Activated T-helper 1 cell treated with anti-CD3 and anti-CD28 coated beads, Interleukin-2, amount 50 U/mL, for 16 hours (primary cell): ENCODE measurements around the gene NRIP3.
A peak's percentile ranks its signal among the peaks of the same experiment; 100 is the strongest.
"Not testable (repeated sequence)": the region's sequence is repeated elsewhere in the genome, so short reads cannot be mapped to it uniquely, and the experiment has no call there.

Experiments used
- DNase-seq, 2 donors: peaks; one replicate each; pipeline ENCODE4 v3.0.0-alpha.2; 2020; ENCODE audit warnings: low read depth in 1 of 2, low spot score in 1 of 2

NRIP3 gene

DNA sequence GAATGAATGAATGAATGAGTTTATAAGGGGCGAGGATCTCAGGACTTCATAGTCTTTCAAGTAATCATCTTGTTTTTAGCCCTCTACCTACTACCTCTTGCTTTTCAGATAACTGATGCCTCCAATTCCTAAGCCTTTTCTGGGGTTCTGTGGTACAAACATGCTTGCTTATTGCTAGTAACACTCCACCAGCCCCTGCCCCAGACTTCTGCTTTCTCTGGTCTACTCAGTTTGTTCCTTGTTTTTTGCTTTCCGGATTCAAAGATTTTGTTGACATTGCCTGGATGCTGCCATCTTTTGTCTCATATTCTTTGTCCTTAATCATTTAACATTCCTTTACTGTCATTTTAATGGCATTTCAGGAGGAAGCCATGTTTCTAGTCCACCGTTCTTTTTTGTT is 30.7 kb downstream of the NRIP3 start:
- no peak for DNase-seq

DNA sequence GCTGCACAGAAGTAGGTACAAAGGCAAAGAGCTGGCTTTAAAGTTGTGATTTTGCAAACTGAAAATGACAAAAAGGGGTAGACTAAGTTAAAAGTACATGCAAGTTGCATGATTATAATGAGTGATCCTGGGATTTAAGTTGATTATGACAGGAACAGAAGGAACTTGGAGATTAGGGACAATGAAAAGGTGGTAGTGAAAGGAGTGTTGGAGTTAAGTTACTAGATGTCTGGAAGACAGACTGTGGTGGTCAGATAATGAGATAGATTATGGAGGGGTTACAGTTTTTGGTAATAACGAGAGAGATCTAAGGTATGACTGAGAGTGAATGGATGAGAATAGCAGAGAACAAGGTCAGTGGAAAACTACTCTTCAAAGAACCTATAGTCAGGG is 31.9 kb downstream of the NRIP3 start:
- DNase-seq, result no peak

DNA sequence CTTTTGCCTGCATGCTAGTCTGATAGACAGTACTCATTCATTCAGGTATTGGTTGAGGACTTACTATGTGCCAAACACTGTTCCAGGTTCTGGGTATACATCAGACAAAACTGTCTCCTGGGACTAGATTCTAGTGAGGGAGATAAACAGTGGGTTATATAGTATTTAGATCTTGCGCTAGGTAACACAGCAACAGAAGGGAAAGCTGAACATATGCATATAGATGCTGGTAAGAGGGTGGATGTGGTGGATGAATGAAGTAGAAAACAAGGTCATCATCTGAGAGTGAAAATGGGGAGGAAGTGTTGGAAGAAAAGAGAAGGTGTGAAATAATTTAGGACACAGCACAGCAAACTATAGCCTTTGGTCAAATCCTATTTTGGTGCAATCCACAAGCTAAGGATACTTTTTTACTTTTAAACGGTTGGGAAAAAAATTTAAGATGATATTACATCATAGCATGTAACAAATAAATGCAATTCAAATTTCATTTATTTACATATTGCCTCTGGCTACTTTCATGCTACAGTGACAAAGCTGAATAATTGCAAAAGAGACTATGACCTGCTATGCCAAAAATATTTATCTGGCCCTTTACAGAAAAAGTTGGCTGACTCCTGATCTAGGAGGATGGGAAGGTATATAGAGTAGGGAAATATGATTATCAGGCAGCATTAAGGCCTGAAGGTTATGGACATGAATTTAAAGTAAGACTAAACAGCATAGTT is 32.4 kb downstream of the NRIP3 start:
- no peak for DNase-seq

DNA sequence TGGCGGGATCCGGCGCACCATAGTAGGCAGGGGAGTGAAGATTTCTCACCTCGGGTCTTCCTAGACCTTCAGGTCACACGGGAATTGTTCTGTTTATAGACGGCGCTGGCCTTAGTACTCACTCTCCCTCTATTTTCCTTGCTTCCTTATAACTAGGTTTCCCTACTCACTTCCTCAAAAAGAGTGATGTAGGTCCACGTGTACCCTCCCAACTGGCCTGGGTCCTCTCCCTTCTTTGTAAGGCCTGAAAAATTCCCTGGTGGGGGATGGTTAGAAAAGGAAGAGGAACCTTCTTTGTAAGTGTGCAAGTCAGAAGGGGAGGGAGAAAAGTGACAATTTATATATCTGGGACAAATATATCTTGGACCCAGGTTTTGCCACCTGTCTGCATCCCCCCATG is 36.6 kb downstream of the NRIP3 start:
- DNase-seq, result no peak

DNA sequence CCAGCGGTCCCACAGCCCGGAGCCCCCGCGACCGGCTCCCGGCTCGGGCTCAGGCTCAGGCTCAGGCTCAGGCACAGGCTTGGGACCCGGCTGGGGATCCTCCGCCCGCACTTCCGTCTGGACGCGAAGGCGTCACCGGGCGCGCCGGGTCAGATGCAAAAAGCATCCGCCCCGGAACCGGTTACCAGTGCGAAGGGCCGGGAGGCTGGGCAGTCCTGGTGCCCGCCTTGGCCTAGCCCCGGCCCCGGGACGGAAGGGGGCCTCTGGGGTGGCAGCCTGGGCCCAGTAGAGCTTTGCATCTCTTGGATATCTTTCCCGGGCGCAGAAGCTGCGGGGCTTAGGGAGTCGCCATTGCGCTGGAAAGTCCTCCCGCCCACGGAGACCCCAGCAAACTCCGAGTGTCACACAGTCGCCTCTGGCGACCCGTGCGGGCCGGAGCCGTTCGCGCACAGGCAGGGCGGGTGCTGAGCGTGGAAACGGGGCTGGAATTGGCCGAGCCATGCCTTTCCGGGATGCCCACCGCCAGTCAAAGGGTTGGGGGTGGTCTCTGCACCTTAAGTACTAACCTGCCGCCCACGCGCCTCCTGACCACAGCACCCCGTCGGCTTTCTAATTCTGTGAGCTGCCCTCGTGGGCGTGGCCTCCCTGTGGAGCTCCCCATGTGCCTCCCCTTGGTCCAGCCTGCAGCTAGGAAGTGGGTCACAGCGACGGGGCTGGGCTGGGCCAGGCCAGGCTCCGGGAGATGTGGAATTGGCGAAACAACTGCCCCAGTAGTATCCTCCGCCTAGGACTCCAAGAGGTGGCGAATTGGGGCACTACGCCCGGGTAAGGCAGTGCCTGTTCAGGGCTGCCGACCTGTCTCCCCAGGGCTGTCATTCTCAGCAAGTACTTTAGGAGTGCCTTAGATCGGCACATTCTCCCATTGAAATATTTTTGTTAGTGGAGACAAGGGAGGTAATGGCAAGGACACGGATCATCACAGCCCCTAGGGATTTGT is 39.2 kb downstream of the NRIP3 start, which contains the start of gene TMEM9B:
Gene TMEM9B (minus strand): TSS at position 119 of the 997 bp plus-strand sequence. CDS start 129 bp downstream, outside the sequence.
- DNase-seq, result peak; percentile 55 to 67

DNA sequence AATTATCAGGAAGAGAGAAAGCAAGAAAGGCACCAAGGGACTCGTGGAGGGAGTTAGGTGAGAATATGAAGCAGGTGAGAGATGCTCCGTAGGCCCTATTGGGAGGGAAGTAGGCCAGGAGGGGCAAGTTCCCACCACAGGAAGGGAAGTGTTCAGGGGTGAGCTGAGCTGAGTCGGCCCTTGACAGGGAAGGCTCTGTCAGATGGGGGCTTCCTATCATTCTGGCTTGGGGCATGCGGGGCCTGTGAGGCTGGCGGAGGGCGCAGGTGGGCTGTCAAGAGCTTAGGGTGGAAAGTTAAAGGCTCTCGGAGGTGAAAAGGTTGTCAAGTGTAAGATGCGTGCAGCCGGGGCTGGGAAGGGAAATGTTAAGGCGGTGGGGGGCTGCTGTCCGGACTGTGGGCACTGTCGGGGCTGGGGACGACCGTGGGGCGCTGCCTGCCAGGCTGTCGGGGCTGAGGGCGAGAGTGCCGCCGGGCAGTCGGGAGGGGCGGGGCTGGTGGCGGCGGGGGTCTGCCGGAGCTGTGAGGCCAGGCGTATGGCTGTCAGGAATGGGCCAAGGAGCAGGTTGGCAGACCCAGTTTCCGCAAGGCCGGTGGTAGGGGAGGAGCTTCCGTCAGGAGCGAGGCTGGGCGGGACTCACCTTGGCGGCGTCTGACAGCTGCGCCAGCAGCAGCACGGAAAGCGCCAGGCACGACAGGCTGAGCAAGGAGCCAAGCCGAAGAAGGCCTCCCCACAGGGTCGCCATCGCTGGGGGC is 40.1 kb downstream of the NRIP3 start:
- DNase-seq, result peak; percentile 52 to 57

DNA sequence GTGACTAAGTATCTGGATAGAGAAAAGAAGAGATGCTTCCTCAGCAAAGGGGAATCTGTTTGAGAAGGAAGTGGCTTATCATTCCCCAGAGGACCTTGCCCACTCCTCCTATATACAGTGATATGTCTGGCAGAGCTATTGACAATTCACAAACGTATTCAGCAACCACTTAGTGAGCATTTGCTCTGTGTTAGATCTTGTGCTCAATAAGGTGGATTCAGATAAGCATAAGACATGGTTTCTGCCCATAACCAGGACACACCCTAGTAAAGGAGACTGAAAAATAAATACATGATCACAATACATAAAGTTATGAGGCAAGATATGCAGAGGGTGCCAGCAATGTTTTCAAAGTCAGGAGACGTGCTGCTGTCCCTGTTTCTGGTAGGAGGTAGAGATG is 41.0 kb downstream of the NRIP3 start:
- DNase-seq, result no peak

DNA sequence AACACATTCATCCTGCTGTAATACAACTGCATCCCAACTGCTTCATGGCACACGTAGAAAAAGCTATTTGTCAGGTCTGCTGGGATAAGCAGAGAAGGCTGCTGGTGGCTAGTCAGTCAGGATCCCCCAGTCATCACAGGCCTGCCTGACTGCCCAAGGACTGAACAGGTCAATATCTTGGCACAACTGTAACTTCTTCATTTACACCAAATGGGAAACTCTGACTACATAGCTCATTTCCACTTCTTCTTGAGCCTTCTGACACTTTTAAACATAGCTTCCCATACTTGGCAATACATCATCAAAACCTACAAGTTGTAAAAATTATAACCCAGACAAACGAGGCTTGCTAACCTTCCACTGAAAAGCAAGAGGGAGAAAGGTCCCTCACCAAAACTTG is 42.4 kb downstream of the NRIP3 start:
- no peak for DNase-seq

DNA sequence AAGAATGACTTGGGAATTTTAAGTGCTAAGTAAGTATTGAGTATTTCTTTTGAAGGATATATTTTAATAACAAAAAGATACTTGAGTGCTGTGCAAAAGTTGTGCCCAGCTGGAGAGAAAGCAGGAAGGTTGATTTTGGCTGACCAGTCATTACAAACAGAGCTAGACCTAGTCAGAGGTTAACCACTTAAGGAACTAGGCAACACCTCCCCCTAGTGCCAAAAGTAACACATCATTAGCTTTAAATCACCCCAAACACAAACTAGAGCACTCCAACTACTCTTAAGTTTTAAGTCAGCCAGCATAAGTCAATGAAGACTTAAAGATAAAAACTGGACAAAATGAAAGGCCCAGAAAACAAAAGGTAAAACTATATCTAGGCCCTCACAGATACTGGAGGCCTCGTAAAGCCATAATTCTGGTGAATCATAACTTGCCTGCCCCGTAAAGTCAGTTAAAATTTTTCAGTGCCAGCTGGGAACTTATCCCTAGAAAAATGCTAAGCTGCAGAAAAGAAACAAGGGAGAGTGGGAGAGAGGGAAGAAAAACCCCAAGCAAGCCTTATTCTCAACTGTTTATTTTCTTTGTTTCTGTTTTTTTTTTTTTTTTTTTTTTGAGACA is 44.1 kb downstream of the NRIP3 start:
- DNase-seq, result no peak

DNA sequence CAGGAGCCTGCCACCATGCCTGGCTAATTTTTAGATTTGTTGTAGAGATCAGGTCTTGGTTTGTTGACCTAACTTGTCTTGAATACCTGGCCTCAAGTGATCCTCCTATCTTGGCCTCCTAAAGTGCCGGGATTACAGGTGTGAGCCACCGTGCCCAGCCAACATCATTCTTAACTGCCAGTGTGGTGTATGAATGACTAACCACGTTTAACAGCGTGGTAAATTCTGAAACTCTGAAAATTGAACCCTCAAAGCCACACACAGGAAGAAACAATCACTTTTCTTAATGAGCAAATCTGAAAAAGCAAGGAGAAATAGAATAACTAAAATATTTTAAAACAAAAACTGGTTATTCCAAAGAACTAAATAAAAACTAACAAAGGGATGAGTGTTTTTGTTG is 46.9 kb downstream of the NRIP3 start:
- no peak for DNase-seq

DNA sequence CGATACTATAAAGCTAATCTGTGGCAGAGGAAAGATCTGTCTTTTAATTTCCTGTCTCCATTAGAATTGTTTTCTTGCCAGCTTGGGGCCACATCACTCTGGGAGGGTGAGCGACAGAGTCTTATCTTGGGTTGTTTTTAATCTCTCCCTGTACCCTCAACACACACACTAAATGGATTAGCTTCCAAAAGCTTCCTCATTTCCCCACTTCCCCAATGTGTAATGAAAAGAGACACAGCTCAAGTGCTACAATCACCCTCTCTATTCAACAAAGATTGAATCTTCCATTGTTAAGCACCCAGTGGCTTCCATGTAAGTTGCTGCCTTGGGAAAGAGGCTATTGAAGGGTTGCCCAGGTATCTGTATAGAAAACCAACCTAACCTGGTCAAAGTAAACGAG is 54.9 kb downstream of the NRIP3 start:
- DNase-seq, result no peak

DNA sequence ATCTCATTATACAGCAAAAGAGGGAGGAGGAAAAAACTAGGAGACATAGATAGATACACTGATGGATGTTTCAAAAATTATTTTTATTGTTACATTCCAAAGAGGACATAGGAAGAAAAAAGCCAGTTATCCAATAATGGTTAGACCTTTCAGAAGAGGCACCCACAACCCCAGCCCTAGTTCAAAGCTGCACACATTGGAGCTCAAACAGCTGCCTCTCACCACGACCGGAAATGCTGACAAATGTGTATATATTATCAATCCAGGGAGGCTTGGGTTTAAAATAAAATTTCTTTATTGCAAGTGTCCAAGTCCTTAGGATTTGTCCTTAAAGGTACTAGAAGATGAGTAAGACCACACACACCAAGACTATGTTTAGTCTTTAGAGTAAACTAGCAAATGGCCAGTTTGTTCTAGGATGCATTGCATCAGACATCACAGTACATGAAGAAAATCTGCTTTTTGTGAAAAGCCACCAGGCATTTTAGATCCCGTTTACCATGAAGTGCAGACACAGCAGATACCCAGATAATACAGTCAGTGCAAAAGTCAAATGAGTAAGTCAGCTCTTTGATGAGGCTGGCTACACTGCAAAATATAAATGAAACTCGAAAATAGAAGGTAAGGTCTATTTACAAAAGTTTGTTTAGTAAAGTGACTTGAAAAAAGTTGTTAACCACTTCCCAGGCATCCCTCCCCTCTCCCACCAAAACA is 56.4 kb downstream of the NRIP3 start:
- no peak for DNase-seq

DNA sequence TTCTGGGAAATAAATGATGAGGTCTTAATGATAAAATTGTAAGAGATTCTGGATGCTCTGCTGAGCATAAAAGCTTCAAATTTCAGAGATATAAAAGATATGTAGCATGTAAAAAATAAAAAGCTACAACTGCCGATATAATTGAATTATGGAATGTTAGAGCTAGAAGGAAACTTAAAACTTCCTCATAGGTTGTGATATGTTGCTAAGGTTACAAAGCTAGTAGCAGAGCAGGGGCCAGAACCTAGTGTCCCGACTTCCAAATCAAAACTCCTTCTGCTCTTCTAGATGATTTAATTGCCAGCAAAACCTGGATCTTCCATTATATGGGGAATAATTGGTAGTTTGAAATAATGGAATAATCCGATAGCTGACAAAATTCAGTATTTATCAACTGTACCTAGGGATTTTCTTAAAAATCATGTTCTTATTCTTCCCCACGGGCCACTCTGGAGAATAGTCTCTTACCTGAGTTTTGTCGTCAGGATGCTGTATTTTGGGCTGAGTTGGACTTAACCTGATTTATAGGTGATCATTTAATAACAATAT is 61.2 kb downstream of the NRIP3 start, which contains the start of gene ASCL3:
Gene ASCL3 (minus strand): TSS at position 499 of the 549 bp plus-strand sequence. CDS start 4,855 bp downstream, outside the sequence.
- no peak for DNase-seq

DNA sequence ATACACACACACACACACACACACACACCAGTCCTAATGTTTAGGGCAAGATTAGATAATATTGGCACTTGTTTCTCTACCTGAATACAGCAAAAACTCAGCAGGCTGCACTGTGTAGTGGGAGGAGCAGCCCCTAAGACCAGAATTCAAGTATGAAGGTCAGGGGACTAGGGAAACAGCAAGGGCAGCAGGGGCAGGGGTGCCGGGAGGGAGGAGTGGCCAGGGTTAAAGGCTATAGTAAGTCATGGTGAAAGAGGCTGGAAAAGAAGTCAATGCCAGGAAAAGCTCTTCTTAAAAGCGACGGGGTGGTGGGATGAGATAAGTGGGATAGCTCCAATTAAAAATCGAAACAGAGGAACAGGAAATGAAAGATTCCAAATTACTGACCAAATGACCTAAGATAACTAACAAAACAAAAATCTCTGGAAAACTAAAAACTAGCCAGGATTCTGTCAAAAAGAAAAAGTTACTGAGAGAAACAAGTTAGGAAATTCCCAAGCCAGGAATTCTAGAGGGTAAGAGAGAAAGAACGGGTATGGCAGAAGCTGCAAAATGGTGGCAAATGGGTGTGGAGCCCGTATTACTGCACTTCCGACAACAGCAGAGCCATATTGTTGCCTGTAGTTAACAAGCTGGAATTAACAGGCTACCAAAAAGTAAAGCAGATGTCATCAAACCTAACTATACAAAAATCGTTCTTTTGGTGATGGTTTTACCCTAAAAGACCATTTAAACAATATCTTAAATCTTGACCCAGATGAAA is 62.3 kb downstream of the NRIP3 start:
- no peak for DNase-seq

DNA sequence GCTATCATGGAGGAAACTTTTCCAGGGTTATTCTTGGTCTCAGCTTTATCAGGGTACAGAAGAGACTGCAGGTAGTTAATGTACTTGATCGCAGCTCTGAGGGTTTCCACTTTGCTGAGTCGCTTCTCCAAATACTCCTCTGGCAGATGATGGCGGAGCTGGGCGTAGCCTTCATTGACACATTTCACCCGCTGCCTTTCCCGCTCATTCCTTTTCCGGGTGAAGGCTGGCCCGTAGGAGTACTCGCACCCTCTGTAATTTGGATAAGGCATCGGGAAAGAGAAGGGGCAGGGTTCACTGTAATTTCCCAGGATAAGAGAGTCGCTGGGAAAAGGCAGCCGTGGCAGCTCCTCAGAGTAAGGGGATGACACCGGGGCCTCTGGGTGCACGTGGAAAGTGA is 66.1 kb downstream of the NRIP3 start:
- no peak for DNase-seq

DNA sequence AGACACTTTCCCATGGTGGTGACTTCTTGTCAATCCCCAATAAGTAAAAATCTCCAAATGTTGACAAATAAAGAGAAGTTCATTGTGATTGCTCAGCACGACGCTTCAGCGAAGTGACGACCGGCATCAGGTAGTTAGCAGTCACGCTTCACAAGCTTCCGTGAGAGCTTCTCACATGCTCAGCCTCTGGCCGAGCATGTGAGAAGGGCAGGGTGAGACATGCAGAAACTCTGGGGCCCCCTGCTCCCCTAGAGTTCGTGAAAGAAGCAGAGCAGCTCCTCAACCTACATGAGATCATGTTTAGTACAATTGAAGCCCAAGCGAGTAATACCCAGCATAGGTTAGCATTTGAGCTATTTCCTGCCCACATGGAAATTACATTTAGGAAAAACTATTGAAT is 66.6 kb downstream of the NRIP3 start:
- no peak for DNase-seq

DNA sequence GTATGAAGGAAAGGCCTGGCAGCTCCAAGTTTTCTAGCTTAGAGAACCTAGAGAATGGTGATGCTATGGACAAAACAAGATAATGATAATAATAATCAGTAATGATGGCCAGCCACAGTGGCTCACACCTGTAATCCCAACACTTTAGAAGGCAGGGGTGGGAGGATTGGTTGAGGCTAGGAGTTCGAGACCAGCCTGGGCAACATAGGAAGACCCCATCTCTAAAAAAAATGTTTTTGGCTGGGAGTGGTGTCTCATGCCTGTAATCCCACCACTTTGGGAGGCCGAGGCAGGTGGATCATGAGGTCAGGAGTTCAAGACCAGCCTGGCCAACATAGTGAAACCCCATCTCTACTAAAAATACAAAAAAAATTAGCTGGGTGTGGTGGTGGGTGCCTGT is 68.0 kb downstream of the NRIP3 start:
- DNase-seq, result not testable (repeated sequence)

DNA sequence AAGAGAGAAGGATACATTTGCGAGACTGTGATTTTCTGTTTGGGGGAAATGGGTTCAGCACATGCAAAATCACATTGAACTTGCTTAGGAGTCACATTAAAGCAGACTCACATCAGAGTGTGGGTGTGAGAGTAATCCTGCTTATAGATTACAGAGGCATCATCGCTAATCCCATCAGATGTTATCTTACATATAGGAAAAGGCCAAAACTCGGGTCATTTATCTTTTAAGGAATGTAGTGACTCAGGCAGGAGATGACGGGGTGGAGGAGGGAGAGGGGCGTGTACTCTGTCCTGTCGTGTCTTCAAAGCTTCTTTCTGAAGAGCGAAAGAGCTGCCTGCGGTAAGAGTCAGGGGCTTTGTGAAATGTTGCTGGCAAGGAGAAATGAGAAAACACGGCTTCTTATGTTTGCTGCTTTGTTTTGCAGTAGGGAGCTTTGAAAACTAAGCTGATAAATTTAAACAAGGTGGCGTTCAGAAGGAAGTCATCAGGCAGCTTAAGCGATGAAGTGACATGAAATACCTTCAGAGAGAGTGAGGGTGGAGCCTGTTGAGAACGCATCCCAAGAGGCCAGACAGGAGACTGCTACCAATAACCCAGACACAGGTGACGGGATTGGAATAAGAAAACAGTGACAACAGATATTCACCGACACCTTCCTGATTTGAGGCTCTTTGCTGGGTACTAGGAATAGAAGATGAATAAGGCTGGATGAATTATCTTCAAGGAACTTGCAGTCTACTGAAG is 68.9 kb downstream of the NRIP3 start:
- DNase-seq, result no peak
